Thoracic aorta (tissue), 2 donors: ENCODE data around the gene FSD1. TPM values are rescaled to one million over a fixed set of nuclear protein-coding genes. Genes with fewer than 3 reads are reported as not detected.
A peak's percentile ranks its signal among the peaks of the same experiment; 100 is the strongest.
"Not testable (repeated sequence)": the region's sequence is repeated elsewhere in the genome, so short reads cannot be mapped to it uniquely, and the experiment has no call there.

Experiments
- ATAC-seq: fragments of 150-250 bp; one replicate; pipeline ENCODE4 v1.8.0; 2017; ENCODE audit warnings: low read depth; ENCODE audit not compliant: insufficient number of reproducible peaks, low FRiP score
- DNase-seq: peaks from one replicate; pipeline ENCODE4 v3.0.0-alpha.2; 2020; ENCODE audit warnings: low spot score
- H3K27ac ChIP-seq, 2 donors: fragments of 200-600 bp; sonication (generic); 1 replicate in 1 of 2; 2 replicates in 1 of 2; pipeline ENCODE4 v1.5.1; 2016; ENCODE audit warnings: mild to moderate bottlenecking in 2 of 2, moderate library complexity in 2 of 2
- H3K27me3 ChIP-seq: fragments of 200-600 bp; sonication (generic); replicated peaks from 2 replicates; pipeline ENCODE4 v1.6.0; 2016; ENCODE audit warnings: mild to moderate bottlenecking; ENCODE audit not compliant: insufficient read depth
- H3K36me3 ChIP-seq: fragments of 200-600 bp; sonication (generic); one replicate; pipeline ENCODE4 v1.5.1; 2016
- H3K4me1 ChIP-seq, 2 donors: fragments of 200-600 bp; sonication (generic); 1 replicate in 1 of 2; 2 replicates in 1 of 2; pipeline versions ENCODE4 v1.5.1 to v1.6.0; 2016; ENCODE audit warnings: low read depth in 2 of 2, mild to moderate bottlenecking in 1 of 2; ENCODE audit not compliant: control insufficient read depth in 1 of 2
- H3K4me3 ChIP-seq: fragments of 200-600 bp; sonication (generic); 2 replicates; pipeline ENCODE4 v1.5.1; 2016; ENCODE audit warnings: mild to moderate bottlenecking
- H3K9me3 ChIP-seq: fragments of 200-600 bp; sonication (generic); 2 replicates; pipeline ENCODE4 v1.5.1; 2016
- total RNA-seq, 2 donors: library from RNA; depleted of rRNA; stranded (reverse); fragments of >200 nt; gene quantifications; one replicate each; pipeline versions ENCODE4 v1.1.0 to v1.2.3, GENCODE V29; 2016
- TF ChIP-seq, protein P1 (sequence below): fragments of 200-600 bp; sonication (generic); IDR thresholded peaks from one replicate; pipeline ENCODE4 v1.5.1; 2019; ENCODE audit warnings: antibody characterized with exemption

The FSD1 gene
- total RNA-seq, 2 donors from 2014 or later = not detected

DNA sequence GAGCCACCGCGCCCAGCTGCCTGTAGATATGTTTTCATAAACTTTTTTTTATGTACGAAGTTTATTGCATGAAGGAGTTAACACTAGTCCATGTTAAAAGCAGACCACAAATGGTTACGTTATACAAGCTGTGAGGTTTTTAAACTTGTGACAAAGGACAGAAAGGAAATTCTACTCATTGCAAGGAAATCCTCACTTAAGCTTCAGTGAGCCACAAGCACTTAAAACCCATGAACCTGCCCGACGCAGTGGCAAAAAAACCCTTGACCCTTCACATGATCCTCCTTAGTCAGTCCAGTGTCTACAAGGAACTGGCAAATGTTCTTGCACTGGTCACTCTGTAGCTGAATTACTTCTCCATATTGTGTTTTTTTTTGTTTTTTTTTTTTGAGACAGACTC is 43.1 kb downstream of the FSD1 start:
- H3K4me3 ChIP-seq = no peak overlapping the region
- DNase-seq = no peak
- TF ChIP-seq, protein P1, sequence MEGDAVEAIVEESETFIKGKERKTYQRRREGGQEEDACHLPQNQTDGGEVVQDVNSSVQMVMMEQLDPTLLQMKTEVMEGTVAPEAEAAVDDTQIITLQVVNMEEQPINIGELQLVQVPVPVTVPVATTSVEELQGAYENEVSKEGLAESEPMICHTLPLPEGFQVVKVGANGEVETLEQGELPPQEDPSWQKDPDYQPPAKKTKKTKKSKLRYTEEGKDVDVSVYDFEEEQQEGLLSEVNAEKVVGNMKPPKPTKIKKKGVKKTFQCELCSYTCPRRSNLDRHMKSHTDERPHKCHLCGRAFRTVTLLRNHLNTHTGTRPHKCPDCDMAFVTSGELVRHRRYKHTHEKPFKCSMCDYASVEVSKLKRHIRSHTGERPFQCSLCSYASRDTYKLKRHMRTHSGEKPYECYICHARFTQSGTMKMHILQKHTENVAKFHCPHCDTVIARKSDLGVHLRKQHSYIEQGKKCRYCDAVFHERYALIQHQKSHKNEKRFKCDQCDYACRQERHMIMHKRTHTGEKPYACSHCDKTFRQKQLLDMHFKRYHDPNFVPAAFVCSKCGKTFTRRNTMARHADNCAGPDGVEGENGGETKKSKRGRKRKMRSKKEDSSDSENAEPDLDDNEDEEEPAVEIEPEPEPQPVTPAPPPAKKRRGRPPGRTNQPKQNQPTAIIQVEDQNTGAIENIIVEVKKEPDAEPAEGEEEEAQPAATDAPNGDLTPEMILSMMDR = no peak
- no peak overlapping the region for H3K27ac ChIP-seq
- peaks cover 6 to 8% of the 10 kb centered on the region in 2 donors for H3K4me1 ChIP-seq
- H3K36me3 ChIP-seq = no peaks in the 10 kb centered on the region
- H3K27me3 ChIP-seq = no peaks in the 10 kb centered on the region
- ATAC-seq = no peak
- H3K9me3 ChIP-seq = no peaks in the 10 kb centered on the region

DNA sequence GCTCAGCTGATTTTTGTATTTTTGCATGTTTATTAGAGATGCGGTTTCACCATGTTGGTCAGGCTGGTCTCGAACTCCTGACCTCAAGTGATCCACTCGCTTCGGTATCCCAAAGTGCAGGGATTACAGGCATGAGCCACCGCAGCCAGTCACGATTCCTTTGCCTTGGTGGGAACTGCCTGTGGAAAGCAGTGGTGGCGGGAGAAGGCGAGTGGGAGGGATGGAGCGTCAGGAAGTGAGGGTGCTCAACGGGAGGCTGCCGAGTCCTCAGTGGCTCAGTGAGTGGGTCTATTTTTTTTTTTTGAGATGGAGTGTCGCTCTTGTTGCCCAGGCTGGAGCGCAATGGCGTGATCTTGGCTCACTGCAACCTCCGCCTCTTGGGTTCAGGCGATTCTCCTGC is 44.8 kb downstream of the FSD1 start:
- not testable (repeated sequence) for H3K9me3 ChIP-seq, H3K27me3 ChIP-seq, H3K27ac ChIP-seq, H3K36me3 ChIP-seq, DNase-seq, H3K4me3 ChIP-seq, H3K4me1 ChIP-seq, ATAC-seq

DNA sequence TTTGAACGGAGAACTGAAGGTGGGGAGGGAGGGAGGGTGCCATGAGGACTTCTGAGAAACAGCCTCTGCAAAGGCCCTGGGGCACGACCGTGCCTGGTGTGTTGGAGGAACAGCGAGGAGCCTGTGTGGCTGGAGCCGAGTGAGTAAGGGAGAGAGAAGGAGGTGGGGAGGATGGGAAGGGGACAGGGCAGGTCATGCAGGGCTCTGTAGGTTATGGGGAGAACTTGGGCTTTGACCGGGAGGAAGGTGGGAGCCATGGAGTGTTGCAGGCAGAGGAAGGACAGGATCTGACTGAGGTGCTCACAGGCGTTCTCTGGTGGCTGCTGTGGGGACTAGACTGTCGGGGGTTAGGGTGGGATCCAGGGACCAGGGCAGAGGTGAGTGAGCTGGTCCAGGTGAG is 45.7 kb downstream of the FSD1 start:
- no peak for DNase-seq
- H3K27ac ChIP-seq = no peak overlapping the region
- H3K4me3 ChIP-seq = no peak overlapping the region
- no peaks in the 10 kb centered on the region for H3K4me1 ChIP-seq
- no peaks in the 10 kb centered on the region for H3K36me3 ChIP-seq
- no peaks in the 10 kb centered on the region for H3K27me3 ChIP-seq
- TF ChIP-seq, protein P1 = no peak
- H3K9me3 ChIP-seq = no peaks in the 10 kb centered on the region
- ATAC-seq = no peak

DNA sequence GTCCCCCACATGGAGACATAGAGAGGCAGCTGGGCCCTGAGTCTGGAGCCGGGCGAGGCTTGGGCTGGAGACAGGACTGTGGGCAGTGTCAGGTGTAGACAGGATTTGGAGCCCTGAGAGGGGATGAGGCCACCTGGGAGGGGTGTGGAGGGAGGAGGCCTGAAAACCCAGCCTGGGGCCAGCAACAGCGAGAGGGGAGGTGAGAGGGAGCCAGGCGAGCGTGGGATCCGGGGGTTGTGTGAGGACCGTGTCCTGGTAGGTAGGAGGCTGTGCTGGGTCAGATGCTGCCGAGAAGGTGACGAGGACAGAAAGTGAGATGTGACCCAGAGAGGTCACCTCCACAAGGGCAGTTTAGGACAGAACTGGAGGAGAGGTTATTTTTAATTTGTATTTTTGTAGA is 46.3 kb downstream of the FSD1 start:
- TF ChIP-seq, protein P1 = no peak
- no peak overlapping the region for H3K27ac ChIP-seq
- H3K27me3 ChIP-seq = no peaks in the 10 kb centered on the region
- no peaks in the 10 kb centered on the region for H3K36me3 ChIP-seq
- H3K4me1 ChIP-seq = no peaks in the 10 kb centered on the region
- H3K4me3 ChIP-seq = no peak overlapping the region
- ATAC-seq (no peak), DNase-seq (no peak)
- no peaks in the 10 kb centered on the region for H3K9me3 ChIP-seq

DNA sequence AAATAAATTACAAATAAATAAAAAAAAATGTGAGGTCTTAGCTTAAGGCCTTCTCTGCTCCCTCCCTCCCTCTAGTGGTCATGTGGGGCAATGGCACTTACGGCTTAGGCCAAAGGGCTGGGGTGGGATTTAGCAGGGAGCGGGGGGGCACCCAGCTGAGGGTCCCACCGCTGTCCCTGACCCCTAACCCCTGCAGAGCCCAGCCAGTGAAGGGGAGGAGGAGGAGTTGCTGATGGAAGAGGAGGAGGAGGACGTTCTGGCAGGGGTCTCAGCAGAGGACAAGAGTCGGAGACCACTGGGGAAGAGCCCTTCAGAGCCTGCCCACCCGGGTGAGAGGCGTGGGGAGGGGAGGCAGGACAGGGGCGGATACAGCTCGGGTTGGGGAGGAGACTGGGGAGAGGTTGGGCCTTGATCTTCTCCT is 48.3 kb downstream of the FSD1 start:
- no peak overlapping the region for H3K27ac ChIP-seq
- TF ChIP-seq, protein P1 = peak; percentile 89
- peaks cover 3% of the 10 kb centered on the region for H3K36me3 ChIP-seq
- H3K9me3 ChIP-seq = no peaks in the 10 kb centered on the region
- peak; percentile 69 for ATAC-seq
- H3K4me3 ChIP-seq = no peak overlapping the region
- no peaks in the 10 kb centered on the region for H3K4me1 ChIP-seq
- no peak for DNase-seq
- H3K27me3 ChIP-seq = no peaks in the 10 kb centered on the region

DNA sequence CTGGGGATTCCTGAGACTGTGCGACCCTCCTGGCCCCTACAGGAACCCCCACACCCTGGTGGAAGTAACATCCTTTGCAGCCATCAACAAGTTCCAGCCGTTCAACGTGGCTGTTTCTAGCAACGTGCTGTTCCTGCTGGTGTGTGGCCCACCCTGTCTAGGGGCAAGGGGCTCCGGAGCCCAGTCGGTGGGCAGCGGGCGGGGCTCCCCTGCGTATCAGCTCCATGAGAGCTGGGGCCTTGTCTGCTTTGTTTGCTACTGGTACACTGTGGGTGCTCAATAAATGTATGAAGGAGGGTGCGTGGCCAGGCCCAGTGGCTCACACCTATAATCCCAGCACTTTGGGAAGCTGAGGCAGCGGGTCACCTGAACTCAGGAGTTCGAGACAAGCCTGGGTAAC is 49.9 kb downstream of the FSD1 start:
- Histone ChIP-seq H3K27me3 (no peaks in the 10 kb centered on the region), H3K4me1 (no peaks in the 10 kb centered on the region), H3K9me3 (no peaks in the 10 kb centered on the region), H3K36me3 (peaks cover 3% of the 10 kb centered on the region), H3K4me3 (no peak overlapping the region), H3K27ac (no peak overlapping the region)
- DNase-seq (no peak), ATAC-seq (no peak)
- TF ChIP-seq, protein P1 = no peak
